ENCODE results near the gene TMEM38A.
"Not testable (repeated sequence)": the region's sequence is repeated elsewhere in the genome, so short reads cannot be mapped to it uniquely, and the experiment has no call there.

Gene TMEM38A

GRCh38 chr19:16712295-16712694 lies 51.4 kb downstream of the TMEM38A start:
- not testable (repeated sequence) for H3K4me1 ChIP-seq (ENCODE audit: control insufficient read depth, insufficient read depth, low read length, unreplicated experiment); H3K4me3 ChIP-seq (ENCODE audit: low read depth, low read length); H3K79me2 ChIP-seq (ENCODE audit: control insufficient read depth, insufficient read depth, low read length, unreplicated experiment); H3K27ac ChIP-seq (ENCODE audit: low read depth, low read length); H3K27me3 ChIP-seq (ENCODE audit: insufficient read depth, low read length); H3K36me3 ChIP-seq (ENCODE audit: insufficient read depth, low read length); H2AFZ ChIP-seq (ENCODE audit: low read length, unreplicated experiment)

DNA sequence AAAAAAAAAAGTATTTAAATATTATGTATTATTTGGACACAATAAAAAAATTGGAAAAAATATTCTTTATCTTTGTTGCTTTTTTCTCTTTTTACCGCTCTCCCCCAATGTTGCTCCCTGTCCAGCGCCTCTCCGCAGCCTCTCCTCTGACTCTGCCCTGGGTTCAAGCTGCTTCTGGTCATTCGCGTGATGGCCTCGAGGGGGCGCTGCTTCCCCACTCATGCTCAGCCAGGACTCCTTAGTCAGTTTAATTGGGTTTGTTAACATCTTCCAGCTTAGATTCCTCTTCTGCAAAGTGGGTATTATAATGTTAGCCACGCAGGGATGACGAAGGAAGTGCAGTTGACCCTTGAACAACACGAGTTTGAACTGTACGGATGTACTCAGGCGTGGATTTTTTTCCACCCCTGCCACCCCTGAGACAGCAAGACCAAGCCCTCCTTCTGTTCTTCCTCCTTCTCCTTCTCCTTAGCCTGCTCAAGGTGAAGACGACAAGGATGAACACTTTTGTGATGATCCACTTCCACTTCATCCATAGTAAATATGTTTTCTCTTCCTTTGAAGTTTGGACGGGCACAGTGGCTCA lies 53.9 kb downstream of the TMEM38A start:
- no peak overlapping the region for H3K4me3 ChIP-seq (ENCODE audit: low read depth, low read length)
- no peak overlapping the region for H2AFZ ChIP-seq (ENCODE audit: low read length, unreplicated experiment)
- H3K79me2 ChIP-seq (ENCODE audit: control insufficient read depth, insufficient read depth, low read length, unreplicated experiment): no peaks in the 10 kb centered on the region
- H3K4me1 ChIP-seq (ENCODE audit: control insufficient read depth, insufficient read depth, low read length, unreplicated experiment): no peaks in the 10 kb centered on the region
- no peaks in the 10 kb centered on the region for H3K27me3 ChIP-seq (ENCODE audit: insufficient read depth, low read length)
- H3K27ac ChIP-seq (ENCODE audit: low read depth, low read length): no peak overlapping the region
- no peaks in the 10 kb centered on the region for H3K36me3 ChIP-seq (ENCODE audit: insufficient read depth, low read length)

- Histone ChIP-seq H3K27ac (ENCODE audit: low read depth, low read length) (no peak overlapping the region), H3K27me3 (ENCODE audit: insufficient read depth, low read length) (no peaks in the 10 kb centered on the region), H3K36me3 (ENCODE audit: insufficient read depth, low read length) (no peaks in the 10 kb centered on the region), H2AFZ (ENCODE audit: low read length, unreplicated experiment) (no peak overlapping the region), H3K79me2 (ENCODE audit: control insufficient read depth, insufficient read depth, low read length, unreplicated experiment) (no peaks in the 10 kb centered on the region), H3K4me1 (ENCODE audit: control insufficient read depth, insufficient read depth, low read length, unreplicated experiment) (no peaks in the 10 kb centered on the region), H3K4me3 (ENCODE audit: low read depth, low read length) (no peak overlapping the region)
These were observed 54.7 kb downstream of the TMEM38A start for GRCh38 chr19:16715611-16716010.

- Histone ChIP-seq H3K36me3 (ENCODE audit: insufficient read depth, low read length) (no peaks in the 10 kb centered on the region), H3K27me3 (ENCODE audit: insufficient read depth, low read length) (no peaks in the 10 kb centered on the region), H3K79me2 (ENCODE audit: control insufficient read depth, insufficient read depth, low read length, unreplicated experiment) (no peaks in the 10 kb centered on the region), H3K4me3 (ENCODE audit: low read depth, low read length) (no peak overlapping the region), H3K27ac (ENCODE audit: low read depth, low read length) (no peak overlapping the region), H2AFZ (ENCODE audit: low read length, unreplicated experiment) (no peak overlapping the region), H3K4me1 (ENCODE audit: control insufficient read depth, insufficient read depth, low read length, unreplicated experiment) (no peaks in the 10 kb centered on the region)
These were observed 60.1 kb downstream of the TMEM38A start for GRCh38 chr19:16721051-16721450.

DNA sequence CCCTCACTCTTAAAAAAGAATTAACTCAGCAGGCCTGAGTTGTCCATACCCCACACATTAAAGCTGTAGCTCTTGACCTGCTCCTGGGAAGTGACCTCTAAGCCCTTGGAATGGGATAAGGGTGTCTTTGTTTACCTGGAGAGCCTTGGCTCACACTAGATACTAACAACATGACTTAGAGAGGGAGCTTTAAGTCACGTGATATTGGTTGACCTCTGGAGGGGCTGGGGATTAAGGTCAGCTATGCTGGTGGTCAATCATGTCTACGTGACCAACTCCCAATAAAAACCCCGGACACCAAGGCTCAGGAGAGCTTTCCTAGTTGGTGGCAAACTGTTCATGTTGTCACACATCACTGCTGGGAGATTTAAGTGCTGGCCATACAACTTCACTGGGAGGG lies 61.7 kb downstream of the TMEM38A start:
- Histone ChIP-seq H3K36me3 (ENCODE audit: insufficient read depth, low read length) (no peaks in the 10 kb centered on the region), H3K79me2 (ENCODE audit: control insufficient read depth, insufficient read depth, low read length, unreplicated experiment) (no peaks in the 10 kb centered on the region), H3K27ac (ENCODE audit: low read depth, low read length) (no peak overlapping the region), H2AFZ (ENCODE audit: low read length, unreplicated experiment) (no peak overlapping the region), H3K4me1 (ENCODE audit: control insufficient read depth, insufficient read depth, low read length, unreplicated experiment) (no peaks in the 10 kb centered on the region), H3K27me3 (ENCODE audit: insufficient read depth, low read length) (no peaks in the 10 kb centered on the region), H3K4me3 (ENCODE audit: low read depth, low read length) (no peak overlapping the region)

- Histone ChIP-seq H2AFZ (ENCODE audit: low read length, unreplicated experiment) (no peak overlapping the region), H3K27ac (ENCODE audit: low read depth, low read length) (no peak overlapping the region), H3K27me3 (ENCODE audit: insufficient read depth, low read length) (no peaks in the 10 kb centered on the region), H3K79me2 (ENCODE audit: control insufficient read depth, insufficient read depth, low read length, unreplicated experiment) (no peaks in the 10 kb centered on the region), H3K36me3 (ENCODE audit: insufficient read depth, low read length) (no peaks in the 10 kb centered on the region), H3K4me3 (ENCODE audit: low read depth, low read length) (no peak overlapping the region), H3K4me1 (ENCODE audit: control insufficient read depth, insufficient read depth, low read length, unreplicated experiment) (no peaks in the 10 kb centered on the region)
These were observed 66.0 kb downstream of the TMEM38A start for GRCh38 chr19:16726916-16727315.

DNA sequence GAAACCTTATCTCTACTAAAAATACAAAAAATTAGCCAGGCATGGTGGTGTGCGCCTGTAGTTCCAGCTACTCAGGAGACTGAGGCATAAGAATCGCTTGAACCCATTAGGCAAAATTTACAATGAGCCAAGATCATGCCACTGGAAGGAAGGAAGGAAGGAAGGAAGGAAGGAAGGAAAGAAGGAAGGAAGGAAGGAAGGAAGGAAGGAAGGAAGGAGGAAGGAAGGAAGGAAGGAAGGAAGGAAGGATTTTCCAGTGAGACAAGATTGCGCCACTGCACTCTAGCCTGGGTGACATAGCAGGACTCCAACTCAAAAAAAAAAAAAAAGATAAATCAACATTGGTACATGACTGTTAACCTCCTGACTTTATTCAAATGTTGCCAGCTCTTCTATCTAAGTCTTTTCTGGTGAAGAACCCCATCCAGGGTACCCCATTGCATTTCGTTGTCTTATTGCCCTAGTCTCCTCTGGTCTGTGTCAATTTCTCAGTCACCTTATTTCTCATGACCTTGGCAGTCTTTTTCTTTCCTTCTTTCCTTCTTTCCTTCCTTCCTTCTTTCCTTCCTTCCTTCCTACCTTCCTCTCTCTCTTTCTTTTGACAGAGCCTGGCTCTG lies 74.8 kb downstream of the TMEM38A start:
- not testable (repeated sequence) for H3K27ac ChIP-seq (ENCODE audit: low read depth, low read length); H3K79me2 ChIP-seq (ENCODE audit: control insufficient read depth, insufficient read depth, low read length, unreplicated experiment); H3K4me3 ChIP-seq (ENCODE audit: low read depth, low read length); H3K27me3 ChIP-seq (ENCODE audit: insufficient read depth, low read length); H2AFZ ChIP-seq (ENCODE audit: low read length, unreplicated experiment); H3K4me1 ChIP-seq (ENCODE audit: control insufficient read depth, insufficient read depth, low read length, unreplicated experiment); H3K36me3 ChIP-seq (ENCODE audit: insufficient read depth, low read length)

DNA sequence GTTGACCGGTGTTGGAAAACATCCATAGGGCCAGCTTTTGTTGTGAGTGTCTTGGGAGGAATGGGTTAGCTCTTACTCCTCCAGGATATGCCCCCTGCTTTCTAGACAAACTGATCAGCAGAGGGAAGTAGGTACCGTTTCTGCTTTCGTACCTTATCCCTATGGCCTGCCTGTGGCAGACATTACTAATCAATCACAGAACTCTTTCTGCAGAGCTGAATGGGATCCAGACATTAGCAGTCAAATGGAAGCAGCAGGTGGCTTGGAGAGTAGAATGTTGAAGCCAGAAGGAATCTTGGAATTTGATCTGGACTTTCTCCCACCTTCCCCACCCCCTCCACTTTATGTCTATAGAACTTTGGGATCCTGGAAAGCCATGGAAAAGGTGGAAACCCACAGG lies 75.8 kb downstream of the TMEM38A start:
- H3K36me3 ChIP-seq (ENCODE audit: insufficient read depth, low read length): no peaks in the 10 kb centered on the region
- no peak overlapping the region for H3K4me3 ChIP-seq (ENCODE audit: low read depth, low read length)
- no peaks in the 10 kb centered on the region for H3K4me1 ChIP-seq (ENCODE audit: control insufficient read depth, insufficient read depth, low read length, unreplicated experiment)
- H3K79me2 ChIP-seq (ENCODE audit: control insufficient read depth, insufficient read depth, low read length, unreplicated experiment): no peaks in the 10 kb centered on the region
- no peak overlapping the region for H3K27ac ChIP-seq (ENCODE audit: low read depth, low read length)
- H2AFZ ChIP-seq (ENCODE audit: low read length, unreplicated experiment): no peak overlapping the region
- H3K27me3 ChIP-seq (ENCODE audit: insufficient read depth, low read length): 0 out of 2 replicates have a peak, but pooled peaks cover 4% of the 10 kb centered on the region

GRCh38 chr19:16737911-16738310 lies 77.0 kb downstream of the TMEM38A start:
- Histone ChIP-seq H2AFZ (ENCODE audit: low read length, unreplicated experiment) (no peak overlapping the region), H3K4me1 (ENCODE audit: control insufficient read depth, insufficient read depth, low read length, unreplicated experiment) (no peaks in the 10 kb centered on the region), H3K27ac (ENCODE audit: low read depth, low read length) (no peak overlapping the region), H3K79me2 (ENCODE audit: control insufficient read depth, insufficient read depth, low read length, unreplicated experiment) (no peaks in the 10 kb centered on the region), H3K4me3 (ENCODE audit: low read depth, low read length) (no peak overlapping the region), H3K27me3 (ENCODE audit: insufficient read depth, low read length) (0 out of 2 replicates have a peak, but pooled peaks cover 4% of the 10 kb centered on the region), H3K36me3 (ENCODE audit: insufficient read depth, low read length) (no peaks in the 10 kb centered on the region)

- Histone ChIP-seq H3K4me3 (ENCODE audit: low read depth, low read length) (no peak overlapping the region), H3K27ac (ENCODE audit: low read depth, low read length) (no peak overlapping the region), H3K4me1 (ENCODE audit: control insufficient read depth, insufficient read depth, low read length, unreplicated experiment) (no peaks in the 10 kb centered on the region), H3K79me2 (ENCODE audit: control insufficient read depth, insufficient read depth, low read length, unreplicated experiment) (no peaks in the 10 kb centered on the region), H3K36me3 (ENCODE audit: insufficient read depth, low read length) (no peaks in the 10 kb centered on the region), H2AFZ (ENCODE audit: low read length, unreplicated experiment) (no peak overlapping the region), H3K27me3 (ENCODE audit: insufficient read depth, low read length) (no peaks in the 10 kb centered on the region)
These were observed 78.6 kb downstream of the TMEM38A start for GRCh38 chr19:16739546-16739945.
